K562 (cell line): ENCODE measurements around the gene LLCFC1. TPM values are rescaled to one million over a fixed set of nuclear protein-coding genes. Genes with fewer than 3 reads are reported as not detected.

Experiments used
- ARID4B ChIP-seq: sonication (generic); formaldehyde crosslinking; IDR thresholded peaks from 2 replicates; pipeline ENCODE4 v1.8.0; 2022; ENCODE audit warnings: mild to moderate bottlenecking, missing genetic modification reagents
- ATF1 ChIP-seq, 2 experiments: fragments of 450-650 bp in 1 of 2; IDR thresholded peaks; 2 replicates each; pipeline ENCODE4 v1.6.1; 2016; ENCODE audit warnings: missing compliant biosample characterization in 1 of 2, missing genetic modification characterization in 1 of 2
- ATF6 ChIP-seq: sonication (generic); formaldehyde crosslinking; IDR thresholded peaks from 2 replicates; pipeline ENCODE4 v1.4.0; 2020; ENCODE audit warnings: mild to moderate bottlenecking, missing genetic modification reagents
- BHLHE40 ChIP-seq: IDR thresholded peaks from 2 replicates; pipeline ENCODE4 v1.6.1; 2011; ENCODE audit warnings: low read length, improper control_type of control experiment
- CCNT2 ChIP-seq: IDR thresholded peaks from 2 replicates; pipeline ENCODE4 v1.6.1; 2011; ENCODE audit warnings: borderline replicate concordance, low read depth, mild to moderate bottlenecking, moderate library complexity, mixed read lengths, low read length; ENCODE audit not compliant: insufficient read length; ENCODE audit errors: extremely low read depth
- EWSR1 ChIP-seq: fragments of 450-650 bp; IDR thresholded peaks from 2 replicates; pipeline ENCODE4 v1.6.1; 2018; ENCODE audit warnings: borderline replicate concordance, mild to moderate bottlenecking, low read depth, moderate library complexity; ENCODE audit not compliant: partially characterized antibody
- FOSL1 ChIP-seq: fragments of 200-800 bp; sonication (Bioruptor generic); conservative IDR thresholded peaks from 2 replicates; pipeline ENCODE4 v1.6.1; 2016; ENCODE audit warnings: missing genetic modification characterization, missing compliant biosample characterization
- NFIC ChIP-seq: fragments of 450-650 bp; IDR thresholded peaks from 2 replicates; pipeline ENCODE4 v1.6.1; 2017; ENCODE audit warnings: mild to moderate bottlenecking, inconsistent platforms
- SP1 ChIP-seq: sonication (generic); formaldehyde crosslinking; IDR thresholded peaks from 2 replicates; pipeline ENCODE4 v1.8.1; 2022; ENCODE audit warnings: mild to moderate bottlenecking, missing genetic modification reagents
- ZNF408 ChIP-seq: fragments of 250-450 bp; sonication (Bioruptor Pico); IDR thresholded peaks from 2 replicates; pipeline ENCODE4 v1.4.0; 2020; ENCODE audit warnings: low read depth, mild to moderate bottlenecking, moderate library complexity
- polyA plus RNA-seq, 8 experiments: library from polyadenylated mRNA; depleted of rRNA in 4 of 8; stranded (reverse) in 5 of 8; unstranded in 3 of 8; fragments of >200 nt; fragmentation: Nextera tagmentation in 2 of 8; fragmentation: Illumina TruSeq in 1 of 8; extraction: Ambion mirVana in 2 of 8; extraction: Trizol in 1 of 8; gene quantifications; 2 replicates each; pipeline versions ENCODE4 v1.2.1 to v1.2.3, GENCODE V29; 2011 to 2014; ENCODE audit warnings: inconsistent platforms in 1 of 8, missing spikeins in 1 of 8
- total RNA-seq, 7 experiments: library from RNA; depleted of rRNA in 6 of 7; stranded (reverse); fragments of >200 nt in 6 of 7; fragmentation: Illumina TruSeq in 2 of 7; extraction: Trizol in 2 of 7; gene quantifications; 2 replicates each; pipeline versions ENCODE4 v1.2.1 to v1.2.3, GENCODE V29; 2011 to 2021; ENCODE audit warnings: low replicate concordance in 1 of 7
- TF ChIP-seq, protein P1 (sequence below): IDR thresholded peaks from 2 replicates; pipeline ENCODE4 v1.6.1; 2011; ENCODE audit warnings: borderline replicate concordance, low read depth, mild to moderate bottlenecking, moderate library complexity, low read length; ENCODE audit not compliant: insufficient read depth, poor library complexity, severe bottlenecking
- TF ChIP-seq, protein P2 (sequence below), 2 experiments: IDR thresholded peaks in 1 of 2; conservative IDR thresholded peaks in 1 of 2; 2 replicates each; pipeline ENCODE4 v1.6.1; 2016; ENCODE audit warnings: low read depth in 2 of 2, mild to moderate bottlenecking in 1 of 2, missing compliant biosample characterization in 1 of 2, missing genetic modification characterization in 1 of 2, moderate library complexity in 1 of 2
- TF ChIP-seq, protein P3 (sequence below), 2 experiments: fragments of 250-450 bp in 1 of 2; fragments of 450-650 bp in 1 of 2; sonication (Bioruptor Pico) in 1 of 2; IDR thresholded peaks; 2 replicates each; pipeline versions ENCODE4 v1.6.1 to v1.8.0; 2016 to 2021; ENCODE audit warnings: mild to moderate bottlenecking in 2 of 2, moderate library complexity in 2 of 2, missing compliant biosample characterization in 1 of 2, missing genetic modification characterization in 1 of 2

The LLCFC1 gene
- total and polyA plus RNA-seq, 9 of the 15 experiments (the other 6 are each of a cell fraction or from before 2014, with no cell fraction given) = not detected

DNA sequence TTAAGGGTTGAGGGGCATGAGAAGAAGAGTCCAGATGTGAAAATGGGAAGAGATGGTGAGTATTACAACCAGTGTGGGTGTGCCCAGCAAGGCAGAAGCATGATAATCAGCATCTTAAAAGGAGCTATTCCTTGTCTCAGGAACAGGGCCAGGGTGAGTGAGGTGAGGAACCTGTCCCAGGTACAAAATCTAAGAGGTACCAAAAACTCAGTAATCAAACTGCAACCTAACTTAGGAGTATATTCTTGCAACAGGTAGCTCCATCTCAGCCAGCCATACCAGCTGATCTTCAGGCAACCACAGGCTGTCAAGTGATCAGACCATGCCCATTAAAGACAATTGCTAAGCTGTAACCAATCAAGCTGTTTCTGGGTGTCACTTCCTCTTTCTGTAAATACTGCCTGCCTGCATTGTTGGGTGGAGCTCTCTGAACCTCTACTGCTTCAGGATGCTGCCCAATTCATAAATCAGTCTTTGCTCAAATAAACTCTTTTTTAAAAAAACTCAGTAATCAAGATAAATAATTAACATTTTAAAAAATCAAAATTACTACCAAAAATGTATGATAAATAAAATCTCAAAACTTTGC is 15.5 kb downstream of the LLCFC1 start (continued):
- TF ChIP-seq ATF6 (no peak), NFIC (no peak), ATF1 (CRISPR knock-in tag; IDR thresholded peaks at IDR 0.05) (no peak), ATF1 (tag; IDR thresholded peaks at IDR 0.05) (no peak), BHLHE40 (no peak), EWSR1 (no peak), ARID4B (0 out of 2 replicates have a peak, but pooled peaks have one; percentile 50), FOSL1 (tag) (no peak), CCNT2 (no peak), ZNF408 (CRISPR knock-in tag) (no peak), SP1 (CRISPR knock-in tag) (no peak)
- TF ChIP-seq, protein P1, sequence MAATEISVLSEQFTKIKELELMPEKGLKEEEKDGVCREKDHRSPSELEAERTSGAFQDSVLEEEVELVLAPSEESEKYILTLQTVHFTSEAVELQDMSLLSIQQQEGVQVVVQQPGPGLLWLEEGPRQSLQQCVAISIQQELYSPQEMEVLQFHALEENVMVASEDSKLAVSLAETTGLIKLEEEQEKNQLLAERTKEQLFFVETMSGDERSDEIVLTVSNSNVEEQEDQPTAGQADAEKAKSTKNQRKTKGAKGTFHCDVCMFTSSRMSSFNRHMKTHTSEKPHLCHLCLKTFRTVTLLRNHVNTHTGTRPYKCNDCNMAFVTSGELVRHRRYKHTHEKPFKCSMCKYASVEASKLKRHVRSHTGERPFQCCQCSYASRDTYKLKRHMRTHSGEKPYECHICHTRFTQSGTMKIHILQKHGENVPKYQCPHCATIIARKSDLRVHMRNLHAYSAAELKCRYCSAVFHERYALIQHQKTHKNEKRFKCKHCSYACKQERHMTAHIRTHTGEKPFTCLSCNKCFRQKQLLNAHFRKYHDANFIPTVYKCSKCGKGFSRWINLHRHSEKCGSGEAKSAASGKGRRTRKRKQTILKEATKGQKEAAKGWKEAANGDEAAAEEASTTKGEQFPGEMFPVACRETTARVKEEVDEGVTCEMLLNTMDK = no peak
- TF ChIP-seq, protein P2, sequence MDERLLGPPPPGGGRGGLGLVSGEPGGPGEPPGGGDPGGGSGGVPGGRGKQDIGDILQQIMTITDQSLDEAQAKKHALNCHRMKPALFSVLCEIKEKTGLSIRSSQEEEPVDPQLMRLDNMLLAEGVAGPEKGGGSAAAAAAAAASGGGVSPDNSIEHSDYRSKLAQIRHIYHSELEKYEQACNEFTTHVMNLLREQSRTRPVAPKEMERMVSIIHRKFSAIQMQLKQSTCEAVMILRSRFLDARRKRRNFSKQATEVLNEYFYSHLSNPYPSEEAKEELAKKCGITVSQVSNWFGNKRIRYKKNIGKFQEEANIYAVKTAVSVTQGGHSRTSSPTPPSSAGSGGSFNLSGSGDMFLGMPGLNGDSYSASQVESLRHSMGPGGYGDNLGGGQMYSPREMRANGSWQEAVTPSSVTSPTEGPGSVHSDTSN (CRISPR knock-in tag; IDR thresholded peaks at IDR 0.05; ENCODE audit: low read depth) = no peak
- TF ChIP-seq, protein P2 (tag; conservative IDR thresholded peaks at IDR 0.05; ENCODE audit: low read depth) = peak; percentile 43
- TF ChIP-seq, protein P3, sequence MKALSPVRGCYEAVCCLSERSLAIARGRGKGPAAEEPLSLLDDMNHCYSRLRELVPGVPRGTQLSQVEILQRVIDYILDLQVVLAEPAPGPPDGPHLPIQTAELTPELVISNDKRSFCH (CRISPR knock-in tag; IDR thresholded peaks at IDR 0.05) = no peak
- TF ChIP-seq, protein P3 (tag; IDR thresholded peaks at IDR 0.05) = 0 out of 2 replicates have a peak, but pooled peaks have one; percentile 37
